K562 (cell line): Measurements from ENCODE around the gene ISG20. TPM values are rescaled to one million over a fixed set of nuclear protein-coding genes. Genes with fewer than 3 reads are reported as not detected.

Experiments
- BRF2 ChIP-seq: IDR thresholded peaks from 3 replicates; pipeline ENCODE4 v1.6.1; 2011; ENCODE audit warnings: borderline replicate concordance, mild to moderate bottlenecking; ENCODE audit not compliant: insufficient read length, insufficient read depth
- EHMT2 ChIP-seq: fragments of 450-650 bp; IDR thresholded peaks from 2 replicates; pipeline ENCODE4 v1.6.1; 2018; ENCODE audit warnings: antibody characterized with exemption
- GABPA ChIP-seq: fragments of 200-800 bp; sonication (Bioruptor generic); conservative IDR thresholded peaks from 2 replicates; pipeline ENCODE4 v1.6.1; 2016; ENCODE audit warnings: low read depth, missing genetic modification characterization, missing compliant biosample characterization
- HBP1 ChIP-seq: fragments of 450-650 bp; formaldehyde crosslinking; IDR thresholded peaks from 2 replicates; pipeline ENCODE4 v1.4.0; 2022; ENCODE audit warnings: missing genetic modification characterization
- IRF9 ChIP-seq: fragments of 450-650 bp; IDR thresholded peaks from 2 replicates; pipeline ENCODE4 v1.6.1; 2016; ENCODE audit warnings: missing biosample characterization, missing genetic modification characterization
- MBD2 ChIP-seq: sonication (generic); IDR thresholded peaks from 2 replicates; pipeline ENCODE4 v1.6.1; 2016; ENCODE audit warnings: low read depth, borderline replicate concordance
- ZNF407 ChIP-seq: fragments of 450-650 bp; IDR thresholded peaks from 2 replicates; pipeline ENCODE4 v1.6.1; 2016; ENCODE audit warnings: low read depth
- ZNF780A ChIP-seq: fragments of 250-450 bp; sonication (Bioruptor Pico); IDR thresholded peaks from 2 replicates; pipeline ENCODE4 v1.5.0; 2021; ENCODE audit warnings: mild to moderate bottlenecking
- polyA plus RNA-seq, 8 experiments: library from polyadenylated mRNA; depleted of rRNA in 4 of 8; stranded (reverse) in 5 of 8; unstranded in 3 of 8; fragments of >200 nt; fragmentation: Nextera tagmentation in 2 of 8; fragmentation: Illumina TruSeq in 1 of 8; extraction: Ambion mirVana in 2 of 8; extraction: Trizol in 1 of 8; gene quantifications; 2 replicates each; pipeline versions ENCODE4 v1.2.1 to v1.2.3, GENCODE V29; 2011 to 2014; ENCODE audit warnings: inconsistent platforms in 1 of 8, missing spikeins in 1 of 8
- total RNA-seq, 7 experiments: library from RNA; depleted of rRNA in 6 of 7; stranded (reverse); fragments of >200 nt in 6 of 7; fragmentation: Illumina TruSeq in 2 of 7; extraction: Trizol in 2 of 7; gene quantifications; 2 replicates each; pipeline versions ENCODE4 v1.2.1 to v1.2.3, GENCODE V29; 2011 to 2021; ENCODE audit warnings: low replicate concordance in 1 of 7

The ISG20 gene
- total and polyA plus RNA-seq, 9 of the 15 experiments (the other 6 are each of a cell fraction or from before 2014, with no cell fraction given) = 0.06 to 2.1 (median 1.00) TPM

- no peak for TF ChIP-seq ZNF407
- no peak for TF ChIP-seq ZNF780A (CRISPR knock-in tag)
- no peak for TF ChIP-seq MBD2
- no peak for TF ChIP-seq BRF2
- no peak for TF ChIP-seq GABPA (tag)
- TF ChIP-seq HBP1 (CRISPR knock-in tag) = no peak
- TF ChIP-seq EHMT2 = no peak
- no peak for TF ChIP-seq IRF9 (tag)
- TF ChIP-seq, all 486 proteins: peak for 31
Observed at GRCh38 chr15:88621789-88622604, 16.8 kb upstream of the ISG20 start (continued).
